Activated CD4-positive, alpha-beta T cell treated with anti-CD3 and anti-CD28 coated beads for 1 hour (primary cell): ENCODE measurements around the gene LRCH4.
A peak's percentile ranks its signal among the peaks of the same experiment; 100 is the strongest.

Experiments used
- DNase-seq: peaks from one replicate; pipeline ENCODE4 v3.0.0-alpha.2; 2020

Gene LRCH4

DNA sequence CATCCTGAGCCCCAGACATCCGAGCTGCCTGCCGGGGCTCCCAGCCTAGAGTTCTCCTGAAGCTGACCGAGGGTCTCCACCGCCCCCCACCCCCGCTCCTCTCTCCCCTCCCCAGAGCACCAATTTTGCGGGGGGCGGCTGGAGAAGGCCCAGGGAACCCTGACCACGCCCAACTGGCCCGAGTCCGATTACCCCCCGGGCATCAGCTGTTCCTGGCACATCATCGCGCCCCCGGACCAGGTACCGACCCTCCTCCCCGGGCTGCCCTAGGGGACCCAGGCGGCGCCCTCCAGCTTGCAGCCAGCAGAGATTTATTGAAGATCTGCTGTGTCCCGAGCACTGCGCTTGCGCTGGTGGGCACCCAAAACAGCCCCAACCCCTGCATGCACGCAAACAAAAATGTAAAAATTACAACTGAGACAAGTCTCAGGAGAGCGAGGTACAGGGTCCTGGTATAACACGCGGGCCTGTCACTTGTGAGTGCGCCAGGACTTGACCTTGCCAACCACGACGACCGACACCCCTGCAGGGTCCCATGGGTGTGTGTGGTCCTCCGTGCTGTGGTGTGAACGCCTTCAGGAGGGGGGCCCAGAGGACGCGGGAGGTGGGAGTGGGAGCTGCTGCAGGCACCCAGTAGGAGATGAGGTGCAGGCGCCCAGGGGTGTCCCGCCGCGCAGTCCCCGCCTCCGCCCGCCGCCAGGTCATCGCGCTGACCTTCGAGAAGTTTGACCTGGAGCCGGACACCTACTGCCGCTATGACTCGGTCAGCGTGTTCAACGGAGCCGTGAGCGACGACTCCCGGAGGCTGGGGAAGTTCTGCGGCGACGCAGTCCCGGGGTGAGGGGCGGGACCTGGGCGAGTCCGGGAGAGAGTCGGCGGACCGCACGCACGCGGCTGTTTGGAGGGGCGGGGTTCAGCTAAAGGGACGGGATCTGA, 19.3 kb upstream of the LRCH4 start:
- no peak for DNase-seq

DNA sequence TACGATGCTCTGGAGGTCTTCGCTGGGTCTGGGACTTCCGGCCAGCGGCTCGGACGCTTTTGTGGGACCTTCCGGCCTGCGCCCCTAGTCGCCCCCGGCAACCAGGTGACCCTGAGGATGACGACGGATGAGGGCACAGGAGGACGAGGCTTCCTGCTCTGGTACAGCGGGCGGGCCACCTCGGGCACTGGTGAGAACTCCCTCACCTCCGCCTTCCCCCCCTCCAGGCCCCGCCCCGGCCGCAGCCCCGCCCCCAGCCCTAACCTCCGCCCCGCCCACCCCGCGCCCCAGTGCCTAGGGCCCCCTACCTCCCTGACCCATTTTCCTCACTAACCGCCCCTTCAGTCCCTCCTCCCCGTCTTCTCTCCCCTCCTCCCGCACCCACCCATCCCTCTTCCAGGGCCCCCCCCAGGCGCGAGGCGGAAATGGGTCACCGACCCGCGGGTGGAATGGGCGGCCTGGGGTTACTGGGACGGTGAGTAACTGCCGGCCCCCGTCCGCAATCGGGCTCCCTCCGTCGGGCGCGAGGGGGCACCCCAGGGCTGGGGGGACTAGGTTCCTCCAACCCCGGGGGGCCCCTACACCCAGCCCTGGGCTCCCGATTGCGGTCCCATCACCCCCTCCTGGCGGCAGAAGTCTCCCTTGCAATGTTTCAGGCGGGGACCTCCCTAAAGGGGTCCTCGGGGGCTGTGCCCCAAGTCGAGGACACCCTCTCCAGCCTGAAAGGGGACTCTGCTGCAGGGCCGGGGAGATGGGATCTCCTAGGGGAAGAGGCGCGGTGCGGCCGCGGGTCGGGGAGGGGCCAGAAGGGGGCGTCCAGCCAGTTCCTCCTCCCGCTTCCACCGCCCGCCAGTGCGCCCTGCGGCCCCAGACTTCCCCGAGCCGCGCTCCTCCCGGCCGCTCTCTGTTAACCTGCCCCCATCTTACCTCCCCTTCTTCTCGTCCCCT, 18.4 kb upstream of the LRCH4 start:
- peak; percentile 47 for DNase-seq

DNA sequence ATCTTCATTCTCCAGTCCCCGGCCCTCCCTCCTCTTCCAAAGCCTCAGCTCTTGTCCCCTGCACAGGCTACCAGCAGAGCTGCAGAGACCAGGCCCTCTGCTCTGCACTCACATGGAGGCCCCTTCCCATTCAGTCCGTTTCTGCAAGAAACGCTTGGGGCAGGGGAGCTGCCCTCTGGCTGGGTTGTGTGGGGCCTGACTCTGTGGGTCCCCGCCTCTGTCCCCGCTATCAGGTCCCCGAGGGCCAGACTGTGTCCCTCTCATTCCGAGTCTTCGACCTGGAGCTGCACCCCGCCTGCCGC, 17.7 kb upstream of the LRCH4 start:
- DNase-seq: no peak

DNA sequence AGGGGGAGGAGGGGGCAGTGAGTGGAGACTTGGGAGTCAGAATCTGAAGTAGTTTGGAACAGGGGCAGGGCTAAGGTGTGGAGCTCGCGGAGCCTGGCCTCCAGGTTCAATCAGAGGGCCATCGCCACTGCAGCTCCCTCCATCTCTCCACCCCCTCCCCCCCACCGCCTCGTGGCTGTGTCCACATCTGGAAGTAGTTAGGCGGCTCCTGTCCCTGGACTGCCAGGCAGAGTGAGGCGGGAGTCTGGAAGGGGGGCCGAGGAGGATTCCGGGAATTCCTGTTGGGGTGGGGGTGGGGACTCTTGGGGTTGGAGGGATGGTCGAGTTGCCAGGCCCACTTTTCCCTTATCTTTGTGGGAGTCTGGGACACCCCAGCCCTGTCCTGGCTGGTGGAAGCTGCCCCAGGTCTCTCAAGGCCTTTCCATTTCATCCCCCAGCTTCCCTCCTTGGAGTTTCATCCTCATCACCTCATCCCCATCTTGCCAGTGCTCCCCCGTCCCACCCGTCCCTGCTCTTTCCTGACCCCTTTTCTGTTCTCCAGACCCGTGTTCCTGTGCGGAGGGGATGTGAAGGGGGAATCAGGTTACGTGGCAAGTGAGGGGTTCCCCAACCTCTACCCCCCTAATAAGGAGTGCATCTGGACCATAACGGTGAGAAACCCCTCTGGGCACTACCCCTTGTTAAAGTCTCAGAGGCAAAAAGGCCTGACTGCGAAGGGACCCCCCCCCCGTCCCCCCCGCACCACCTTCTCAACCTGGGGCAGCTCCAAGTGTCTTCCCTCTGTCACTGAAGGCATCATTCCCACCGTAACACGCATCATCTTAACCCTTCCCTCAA, 17.2 kb upstream of the LRCH4 start:
- DNase-seq: no peak

DNA sequence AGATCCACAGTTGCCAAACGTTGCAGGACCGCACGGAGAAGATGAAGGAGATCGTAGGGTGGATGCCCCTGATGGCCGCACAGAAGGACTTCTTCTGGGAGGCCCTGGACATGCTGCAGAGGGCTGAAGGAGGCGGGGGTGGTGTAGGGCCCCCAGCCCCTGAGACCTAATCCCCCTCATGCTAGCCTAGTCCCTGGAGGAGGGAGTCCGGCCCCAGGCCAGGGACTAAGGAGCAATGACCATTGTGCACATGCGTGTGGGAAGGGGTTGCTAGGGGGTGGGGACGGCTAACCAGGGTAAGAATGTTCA, 14.8 kb upstream of the LRCH4 start:
- no peak for DNase-seq

DNA sequence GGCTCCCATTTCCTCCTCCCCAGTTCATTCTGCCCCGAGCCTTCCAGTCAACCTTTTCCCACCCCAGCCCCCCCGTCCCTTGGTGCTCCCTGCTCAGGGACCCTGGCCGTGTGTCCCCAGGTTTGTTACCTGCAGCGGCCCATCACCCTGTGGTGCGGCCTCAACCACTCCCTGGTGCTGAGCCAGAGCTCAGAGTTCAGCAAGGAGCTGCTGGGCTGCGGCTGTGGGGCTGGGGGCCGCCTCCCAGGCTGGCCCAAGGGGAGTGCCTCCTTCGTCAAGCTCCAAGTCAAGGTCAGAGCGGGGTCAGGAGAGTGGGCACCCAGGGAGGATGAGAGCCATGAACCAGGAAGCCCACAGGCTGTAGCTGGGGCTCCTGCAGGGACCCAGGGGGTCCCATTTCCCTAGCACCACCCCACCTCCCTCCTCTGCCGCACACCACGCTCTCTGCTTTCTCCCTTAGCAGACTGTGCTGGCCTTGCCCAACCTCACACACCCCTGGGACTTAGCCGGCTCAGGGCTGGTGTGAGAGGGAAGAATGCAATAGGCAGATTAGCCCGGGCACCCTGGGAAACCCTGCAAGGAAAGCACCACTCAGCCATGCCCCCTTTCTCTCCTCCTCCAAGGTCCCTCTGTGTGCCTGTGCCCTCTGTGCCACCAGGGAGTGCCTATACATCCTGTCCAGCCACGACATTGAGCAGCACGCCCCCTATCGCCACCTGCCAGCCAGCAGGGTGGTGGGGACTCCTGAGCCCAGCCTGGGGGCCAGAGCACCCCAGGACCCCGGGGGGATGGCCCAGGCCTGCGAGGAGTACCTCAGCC, 14.2 kb upstream of the LRCH4 start:
- no peak for DNase-seq

DNA sequence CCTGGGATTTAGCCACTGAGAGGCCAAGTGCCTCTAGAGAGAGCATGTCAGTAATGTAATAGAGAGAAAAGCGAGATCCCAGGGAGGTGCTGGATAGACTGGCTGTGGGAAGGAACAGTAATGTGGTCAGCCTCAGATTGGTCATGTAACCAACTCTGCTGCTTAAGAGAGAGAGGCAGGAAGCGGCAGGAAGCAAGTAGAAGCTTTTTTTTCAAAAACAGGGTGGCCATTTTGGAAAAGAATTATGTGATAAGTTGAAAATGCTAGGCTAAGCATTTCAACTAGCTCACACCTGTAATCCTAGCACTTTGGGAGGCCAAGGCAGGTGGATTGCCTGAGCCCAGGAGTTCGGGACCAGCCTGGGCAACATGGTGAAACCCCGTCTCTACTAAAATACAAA, 12.5 kb upstream of the LRCH4 start:
- DNase-seq: no peak

DNA sequence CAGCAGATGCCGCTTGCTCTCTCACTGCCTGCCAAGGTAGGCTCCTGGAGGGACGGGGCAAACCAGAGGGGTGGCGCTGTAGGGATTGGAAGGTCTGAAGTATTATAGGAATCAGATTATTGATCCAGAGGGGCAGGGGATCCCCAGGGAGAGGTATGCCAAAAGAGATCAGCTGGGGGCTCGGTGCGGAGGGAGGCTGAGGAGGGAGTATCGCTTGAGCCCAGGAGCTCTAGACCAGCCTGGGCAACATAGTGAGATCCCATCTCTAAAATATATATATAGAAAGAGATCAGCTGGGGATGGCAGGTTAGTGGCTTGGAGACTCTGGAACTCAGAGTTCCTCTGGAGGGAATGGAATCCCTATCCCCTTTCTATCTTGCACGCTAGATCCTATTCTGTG, 9.3 kb upstream of the LRCH4 start:
- DNase-seq: no peak

DNA sequence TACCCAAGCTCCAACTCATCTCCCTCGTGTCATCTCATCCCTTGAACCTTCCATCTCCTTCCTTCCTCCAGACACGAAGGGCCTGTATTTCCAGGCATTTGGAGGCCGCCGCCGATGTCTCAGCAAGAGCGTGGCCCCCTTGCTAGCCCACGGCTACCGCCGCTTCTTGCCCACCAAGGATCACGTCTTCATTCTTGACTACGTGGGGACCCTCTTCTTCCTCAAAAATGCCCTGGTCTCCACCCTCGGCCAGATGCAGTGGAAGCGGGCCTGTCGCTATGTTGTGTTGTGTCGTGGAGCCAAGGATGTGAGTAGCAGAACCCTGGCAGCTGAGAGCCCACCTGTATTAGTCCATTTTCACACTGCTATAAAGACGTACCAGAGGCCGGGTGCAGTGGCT, 5.7 kb upstream of the LRCH4 start:
- DNase-seq: no peak

DNA sequence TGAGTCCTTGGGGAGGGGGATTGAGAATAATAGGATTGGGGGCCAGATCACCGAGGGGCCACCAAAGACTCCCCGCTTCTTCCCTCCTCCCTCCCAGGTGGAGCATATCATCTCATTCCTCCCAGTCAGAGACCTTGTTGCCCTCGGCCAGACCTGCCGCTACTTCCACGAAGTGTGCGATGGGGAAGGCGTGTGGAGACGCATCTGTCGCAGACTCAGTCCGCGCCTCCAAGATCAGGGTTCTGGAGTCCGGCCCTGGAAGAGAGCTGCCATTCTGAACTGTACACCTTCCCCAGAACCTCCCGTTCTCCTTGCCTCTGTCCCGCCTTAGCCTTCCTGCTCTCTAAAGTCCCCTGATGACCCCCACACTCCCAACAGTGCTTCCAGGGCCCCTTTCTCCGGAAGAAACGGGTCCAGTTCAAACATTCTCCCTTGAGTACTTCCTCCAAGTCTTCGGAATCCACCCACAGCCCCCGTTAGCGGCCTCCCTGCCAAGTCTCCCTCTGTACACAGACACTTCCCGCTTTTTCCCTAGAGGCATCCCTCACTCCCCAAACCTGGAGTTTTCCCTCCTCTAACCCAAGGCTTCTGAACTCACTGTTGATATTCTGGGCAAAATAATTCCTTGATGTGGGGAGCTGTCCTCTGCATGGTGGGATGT, 4.3 kb upstream of the LRCH4 start:
- no peak for DNase-seq

DNA sequence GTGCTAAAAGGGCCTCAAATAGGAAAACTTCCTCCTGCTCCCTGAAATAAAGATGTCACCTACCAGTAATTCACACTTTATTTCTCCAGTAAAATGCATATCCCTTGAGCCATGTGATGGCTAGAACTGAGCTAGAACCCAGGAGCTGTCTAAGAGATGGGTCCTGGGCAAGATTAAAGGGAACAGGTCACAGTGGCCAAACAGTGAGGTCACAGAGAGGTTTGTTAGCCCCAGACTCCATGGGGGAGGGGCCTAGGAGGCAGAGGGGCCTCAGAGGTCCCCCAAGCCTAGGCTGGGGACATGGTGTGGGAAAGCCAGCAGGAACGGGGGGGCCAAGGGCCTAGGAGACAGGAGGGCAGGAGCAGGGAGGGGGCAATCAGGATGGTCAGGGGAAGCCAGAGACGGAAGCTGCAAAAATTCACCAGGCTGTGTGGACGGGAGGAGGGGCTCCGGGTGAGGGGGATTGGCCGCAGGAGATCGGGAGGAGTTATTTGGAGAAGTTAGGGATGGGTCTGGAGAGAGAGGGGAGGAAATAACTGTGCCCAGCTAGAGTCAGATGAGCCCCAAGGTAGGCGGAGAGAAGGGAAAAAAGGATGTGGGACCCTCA, 3.5 kb upstream of the LRCH4 start:
- DNase-seq: no peak

DNA sequence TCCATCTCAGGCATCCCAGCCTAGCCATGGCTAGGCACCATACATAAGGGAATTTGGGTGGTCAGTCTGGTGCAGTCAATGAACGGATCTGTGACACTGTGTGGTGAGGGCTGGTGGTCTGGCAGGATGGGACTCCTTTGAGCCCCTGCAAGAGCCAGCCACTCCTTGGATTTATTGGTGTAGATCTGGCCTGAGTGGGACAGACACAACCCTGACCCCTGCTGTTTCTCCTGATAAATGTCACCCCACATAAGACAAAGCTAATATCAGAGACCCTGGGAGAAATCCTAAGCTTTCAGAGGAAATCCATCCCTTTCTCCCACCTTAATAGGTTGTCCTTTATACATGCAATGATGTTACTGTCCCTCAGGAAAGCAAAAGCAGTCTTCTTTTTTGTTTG, 2.5 kb upstream of the LRCH4 start:
- DNase-seq: no peak

DNA sequence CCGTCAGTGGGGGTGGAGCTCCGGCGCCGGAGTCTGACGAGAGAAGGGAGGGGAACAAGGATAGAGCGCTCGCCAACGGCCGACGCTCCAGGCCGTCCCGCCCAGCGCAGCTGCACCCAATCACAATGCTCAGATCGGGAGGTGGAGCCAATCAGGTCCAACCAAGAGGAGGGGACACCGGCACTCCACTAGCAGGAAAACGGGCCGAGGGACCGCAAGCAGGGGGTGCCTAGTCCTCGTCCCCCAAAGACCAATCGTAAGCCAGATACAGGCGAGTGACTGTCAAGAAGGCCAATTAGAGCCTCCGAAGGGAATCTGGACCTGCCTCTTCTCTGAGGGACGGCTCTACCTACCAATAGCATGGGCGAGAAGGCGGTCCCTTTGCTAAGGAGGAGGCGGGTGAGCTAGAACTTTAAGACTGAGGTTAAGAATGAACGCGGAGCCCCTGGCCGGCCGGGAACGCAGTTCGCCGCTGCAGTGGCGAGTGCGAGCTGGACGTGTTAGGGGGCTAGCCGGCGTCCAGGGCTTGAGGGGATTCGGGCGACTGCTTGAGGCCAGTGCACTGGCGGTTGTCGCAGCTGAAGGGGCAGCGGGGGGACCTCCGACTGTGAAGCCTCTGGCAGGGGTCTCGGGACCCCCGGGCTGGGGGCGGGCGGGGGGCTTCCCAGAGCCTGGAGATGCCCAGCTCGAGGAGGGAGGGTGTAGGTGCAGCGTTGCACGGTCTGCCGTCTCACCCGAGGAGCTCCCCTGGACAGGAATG, 517 bp upstream of the LRCH4 start, which contains the start of gene FBXO24:
TSS of gene FBXO24 (plus strand) at position 63 of the 760 bp plus-strand sequence. CDS start at position 361, 298 bp downstream.
- DNase-seq: peak; percentile 99

DNA sequence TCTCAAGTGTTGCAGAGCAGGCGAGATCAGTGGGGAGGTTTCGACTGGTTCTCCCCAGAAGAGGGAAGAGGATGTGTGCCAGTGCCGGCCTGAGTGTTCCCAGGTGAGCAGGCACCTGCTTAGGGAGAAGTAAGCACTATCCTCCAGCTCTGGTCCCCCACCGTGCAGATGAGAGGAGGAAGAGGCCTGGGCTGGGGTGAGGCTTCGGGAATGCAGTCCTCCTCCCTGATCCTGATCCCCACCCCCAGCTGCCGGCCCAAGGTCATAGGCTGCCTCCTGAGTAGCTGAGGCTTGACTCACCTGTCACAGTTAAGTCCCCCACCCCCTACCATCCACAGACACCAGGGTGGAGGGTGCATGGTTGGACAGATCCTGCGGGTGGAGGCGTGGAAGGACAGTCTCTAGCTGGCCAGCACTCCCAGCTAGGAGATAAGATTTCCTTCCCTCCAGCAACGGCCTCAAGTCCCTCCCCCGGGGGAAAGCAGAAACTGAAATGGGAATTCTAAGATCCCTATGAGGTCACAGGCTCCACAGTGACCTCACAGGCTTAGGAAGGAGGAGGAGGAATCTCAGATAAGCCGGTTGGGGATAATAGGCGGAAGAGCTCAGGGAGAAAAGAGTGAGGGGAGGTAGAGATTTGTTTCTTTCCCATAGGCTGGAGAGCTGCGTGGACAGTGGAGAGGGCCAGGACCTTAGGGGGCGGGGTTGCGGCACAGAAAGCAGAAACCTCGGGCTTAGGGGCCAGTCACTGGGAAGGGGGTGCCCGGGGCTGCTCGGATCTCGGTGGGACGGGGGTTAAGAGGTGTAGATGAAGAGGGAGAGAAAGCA, 1.0 kb downstream of the LRCH4 start:
- no peak for DNase-seq

DNA sequence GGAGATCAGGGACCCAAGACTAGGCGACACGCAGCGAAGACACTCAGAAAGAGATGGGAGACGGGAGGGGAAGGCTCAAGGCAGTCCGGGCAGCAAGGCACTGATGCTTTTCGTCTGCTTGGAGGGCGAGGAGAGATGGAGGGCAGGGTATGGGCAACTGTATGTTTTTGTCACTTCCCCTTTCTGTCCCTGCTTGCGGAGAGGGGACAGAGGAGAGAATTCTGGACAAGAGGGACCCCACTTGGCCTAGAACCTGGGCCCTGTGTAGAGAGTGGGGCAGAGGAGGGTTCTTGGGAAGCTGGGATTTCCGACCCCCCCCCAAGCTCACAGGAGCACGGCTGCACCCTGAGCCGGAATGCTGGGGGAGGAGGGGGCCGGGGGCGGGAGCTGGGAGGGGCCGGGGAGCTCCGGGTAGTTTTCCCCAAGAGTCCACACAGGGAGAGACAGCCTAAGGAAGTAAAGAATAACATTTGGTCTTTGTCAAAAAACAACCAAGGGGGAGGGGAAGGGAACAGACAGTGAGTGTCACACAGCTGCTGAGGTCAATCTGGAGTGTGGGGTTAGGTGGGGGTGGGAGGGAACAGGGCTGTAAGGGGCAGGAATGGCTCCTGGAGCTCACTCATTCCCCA, 1.8 kb downstream of the LRCH4 start:
- DNase-seq: no peak

DNA sequence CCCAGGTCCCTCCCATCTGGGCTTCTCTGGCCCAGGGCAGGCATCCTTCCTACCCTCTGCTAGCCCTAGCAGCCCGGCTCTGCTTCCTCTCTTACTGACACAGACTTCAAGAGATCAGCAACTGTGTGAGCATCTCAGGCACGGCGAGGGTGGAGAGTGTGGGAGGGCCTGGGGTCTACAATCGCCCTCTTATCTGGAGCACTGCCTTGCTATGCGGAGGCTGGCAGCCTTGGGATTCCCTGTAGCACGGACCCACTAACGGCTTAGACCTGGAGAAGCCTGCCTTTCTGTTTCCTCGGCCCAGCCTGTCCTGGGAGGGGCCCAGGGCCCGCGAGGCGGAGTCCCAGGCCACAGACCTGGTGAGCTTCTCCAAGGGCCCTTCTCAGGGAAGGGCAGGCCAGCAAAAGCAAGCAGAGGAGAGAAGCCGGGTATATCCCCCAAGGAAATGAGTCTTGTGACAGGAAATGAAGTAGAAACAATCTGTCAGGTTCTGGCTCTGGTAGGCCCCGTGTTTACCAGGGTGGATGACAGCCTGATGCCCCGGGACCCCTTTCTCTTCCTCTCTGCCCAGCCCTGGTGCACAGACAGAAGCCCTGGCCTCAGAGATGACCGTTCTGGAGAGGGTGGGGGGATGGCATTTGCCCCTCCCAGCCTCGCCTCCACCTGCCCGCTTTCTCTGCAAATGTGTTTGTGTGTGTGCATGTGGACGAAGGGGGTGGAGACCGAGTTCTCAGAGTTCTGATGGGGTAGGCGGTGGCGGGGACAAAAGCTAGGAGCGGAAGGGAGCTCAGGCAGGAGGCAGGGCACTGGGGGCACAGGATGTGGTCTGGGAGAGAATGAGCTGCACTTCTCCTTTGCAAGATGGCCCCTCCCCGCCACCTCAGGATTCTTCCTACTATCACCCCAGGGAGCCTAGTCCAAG, 2.5 kb downstream of the LRCH4 start:
- no peak for DNase-seq

DNA sequence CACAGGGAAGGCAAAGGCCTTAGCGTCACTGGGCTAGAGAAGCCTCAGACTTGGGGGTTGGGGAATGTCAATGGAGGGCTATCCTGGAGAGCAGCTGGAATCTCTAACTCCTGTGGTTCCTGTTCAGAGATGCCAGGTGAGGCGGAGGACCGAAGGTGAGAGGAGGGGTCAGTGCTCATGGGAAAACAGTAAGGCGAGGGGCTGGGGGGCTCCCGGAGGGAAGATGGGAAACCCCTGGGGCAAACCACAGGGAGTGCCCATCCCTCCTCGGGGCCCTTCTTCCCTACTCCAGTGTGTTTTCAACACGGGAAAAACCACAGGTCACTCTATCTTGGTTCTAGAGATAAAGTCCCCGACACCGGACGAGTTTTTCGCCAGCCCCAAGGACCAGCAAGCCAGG, 3.3 kb downstream of the LRCH4 start:
- DNase-seq: no peak

DNA sequence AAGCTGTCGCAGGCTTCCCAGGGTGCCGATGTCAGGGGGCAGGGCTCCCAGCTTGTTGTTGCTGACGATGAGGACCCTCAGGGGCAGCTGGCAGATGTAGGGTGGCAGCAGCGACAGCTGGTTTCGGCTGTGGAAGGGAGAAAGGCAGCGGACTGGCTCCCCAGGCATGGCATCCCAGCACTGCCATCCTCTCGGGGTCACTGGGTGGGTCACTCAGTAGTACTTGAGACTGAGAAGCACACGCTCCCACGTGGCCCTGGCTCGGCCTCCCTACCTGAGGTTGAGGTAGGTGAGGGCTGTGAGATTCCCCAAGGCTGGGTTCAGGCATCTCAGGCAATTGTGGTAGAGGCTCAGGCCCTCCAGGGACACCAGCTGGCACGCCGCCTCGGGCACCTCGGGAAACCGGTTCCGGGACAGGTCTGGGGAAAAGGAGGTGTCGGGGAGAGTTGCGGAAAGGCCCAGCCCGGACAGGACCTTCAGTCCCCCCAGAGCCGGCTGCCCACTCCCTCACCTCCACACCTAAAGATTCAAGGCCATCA, 3.8 kb downstream of the LRCH4 start:
- DNase-seq: no peak
